ENCODE results near the gene ZNF385C.

Gene ZNF385C

DNA sequence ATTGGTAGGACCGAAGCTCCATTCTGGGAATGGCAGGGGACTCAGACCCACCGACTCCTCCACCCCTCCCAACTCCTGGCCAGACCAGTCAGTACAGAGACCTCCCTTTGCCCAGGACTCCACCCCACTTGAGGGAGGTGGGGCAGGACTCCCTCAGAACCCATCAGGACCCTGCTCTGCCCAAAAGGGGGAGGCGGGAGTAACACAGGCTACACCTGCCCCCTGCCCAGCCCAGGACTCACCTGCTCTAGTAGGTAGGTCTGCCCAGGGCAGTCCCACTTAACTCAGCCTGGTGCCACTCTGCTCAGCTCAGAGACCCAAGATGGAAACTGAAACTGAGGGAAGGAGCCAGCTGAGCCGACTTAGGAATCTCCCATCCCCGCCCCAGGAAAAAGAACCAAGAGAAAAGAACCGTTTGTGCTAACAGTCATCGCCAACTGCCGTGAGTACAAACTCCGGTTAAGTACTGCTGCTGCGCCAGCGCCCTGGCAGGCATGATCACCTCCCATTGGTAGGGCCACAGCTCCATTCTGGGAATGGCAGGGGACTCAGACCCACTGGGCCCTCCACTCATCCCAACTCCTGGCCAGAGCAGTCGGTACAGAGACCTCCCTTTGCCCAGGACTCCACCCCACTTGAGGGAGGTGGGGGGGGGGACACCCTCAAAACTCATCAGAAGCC lies 13.7 kb upstream of the ZNF385C start:
- no peak for TF ChIP-seq CTCF (IDR thresholded peaks at IDR 0.05; ENCODE audit: low read depth, low read length)
- peak overlapping the region; percentile 51 to 58 for H3K4me3 ChIP-seq (replicated peaks in 1 of 2; ENCODE audit: low read depth in 2 of 2, low read length in 2 of 2)
- peak; percentile 41 to 58 for DNase-seq (ENCODE audit: low read depth in 2 of 2)

DNA sequence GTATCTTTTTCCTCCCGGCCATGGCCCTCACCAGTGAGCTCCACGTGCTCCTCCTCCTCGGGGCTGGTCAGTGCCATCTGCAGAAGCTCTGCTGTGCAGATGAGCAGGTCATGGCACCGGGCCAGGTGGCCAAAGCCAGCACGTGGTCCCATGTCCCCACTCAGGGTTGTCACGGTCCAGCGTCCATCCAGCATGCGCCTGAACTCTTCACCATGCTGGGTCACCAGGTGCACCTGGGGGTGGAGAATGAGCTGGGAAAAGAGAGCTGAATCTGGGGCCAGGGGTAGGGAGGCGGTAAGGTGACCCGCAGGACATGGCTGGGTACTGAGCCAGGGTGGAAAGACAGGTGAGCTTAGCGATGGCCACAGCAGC lies 13.0 kb upstream of the ZNF385C start:
- no peak for TF ChIP-seq CTCF (IDR thresholded peaks at IDR 0.05; ENCODE audit: low read depth, low read length)
- no peak overlapping the region for H3K4me3 ChIP-seq (replicated peaks in 1 of 2; ENCODE audit: low read depth in 2 of 2, low read length in 2 of 2)
- DNase-seq (ENCODE audit: low read depth in 2 of 2) = no peak

DNA sequence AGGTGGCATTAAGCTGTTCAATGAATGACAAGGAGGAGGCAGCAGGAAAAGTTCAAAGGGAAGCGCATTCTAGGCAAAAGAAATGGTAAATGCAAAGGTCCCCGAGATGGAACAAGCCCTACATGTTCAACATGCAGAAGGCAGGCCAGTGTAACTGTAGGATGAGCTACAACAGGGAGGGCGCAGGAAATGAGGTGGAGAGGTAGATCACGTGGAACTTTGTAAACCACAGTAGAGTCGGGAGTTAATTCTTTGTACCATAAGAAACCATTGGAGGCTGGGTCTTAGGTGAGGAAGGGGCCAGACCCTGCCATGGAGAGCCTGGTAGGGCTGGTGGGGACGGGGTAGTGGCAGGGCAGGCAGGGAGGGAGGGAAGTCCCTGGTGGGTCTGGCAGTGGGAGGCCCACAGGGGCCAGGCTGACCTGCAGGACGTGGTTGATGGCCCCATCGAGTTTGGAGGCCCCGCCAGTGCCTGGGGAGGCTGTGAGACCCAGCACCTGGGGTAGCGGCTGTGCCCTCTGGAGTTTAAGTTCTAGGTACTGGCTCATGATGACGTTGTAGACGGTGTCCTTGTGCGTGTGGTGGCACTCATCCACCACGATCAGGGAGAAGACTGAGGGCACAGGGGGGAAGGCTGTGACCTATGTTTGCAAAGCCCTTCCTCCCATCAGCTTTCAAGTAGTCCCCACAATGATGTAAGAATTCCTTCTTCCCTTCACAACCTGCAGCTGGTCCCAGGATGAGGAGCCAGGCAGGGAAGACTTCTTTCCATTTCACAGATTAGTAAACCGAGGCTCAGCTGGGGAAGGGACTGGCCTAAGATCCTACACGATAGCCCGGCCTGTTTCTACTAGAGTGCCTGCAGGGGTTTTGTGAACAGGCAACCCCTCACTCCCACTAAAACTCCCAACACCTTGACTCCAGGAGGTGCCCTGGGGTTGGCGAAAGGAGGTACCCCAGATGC lies 12.3 kb upstream of the ZNF385C start:
- no peak for DNase-seq (ENCODE audit: low read depth in 2 of 2)
- no peak overlapping the region for H3K4me3 ChIP-seq (replicated peaks in 1 of 2; ENCODE audit: low read depth in 2 of 2, low read length in 2 of 2)
- no peak for TF ChIP-seq CTCF (IDR thresholded peaks at IDR 0.05; ENCODE audit: low read depth, low read length)

- TF ChIP-seq CTCF (IDR thresholded peaks at IDR 0.05; ENCODE audit: low read depth, low read length) = no peak
- DNase-seq (ENCODE audit: low read depth in 2 of 2) = no peak
- no peak overlapping the region for H3K4me3 ChIP-seq (replicated peaks in 1 of 2; ENCODE audit: low read depth in 2 of 2, low read length in 2 of 2)
Measured at GRCh38 chr17:42109086-42109485, 10.8 kb upstream of the ZNF385C start.

GRCh38 chr17:42107597-42108576 lies 9.6 kb upstream of the ZNF385C start:
- H3K4me3 ChIP-seq (replicated peaks in 1 of 2; ENCODE audit: low read depth in 2 of 2, low read length in 2 of 2) = peak overlapping the region in 1 of 2 donors; percentile 31
- TF ChIP-seq CTCF (IDR thresholded peaks at IDR 0.05; ENCODE audit: low read depth, low read length) = no peak
- DNase-seq (ENCODE audit: low read depth in 2 of 2) = peak in 1 of 2 donors; percentile 66

DNA sequence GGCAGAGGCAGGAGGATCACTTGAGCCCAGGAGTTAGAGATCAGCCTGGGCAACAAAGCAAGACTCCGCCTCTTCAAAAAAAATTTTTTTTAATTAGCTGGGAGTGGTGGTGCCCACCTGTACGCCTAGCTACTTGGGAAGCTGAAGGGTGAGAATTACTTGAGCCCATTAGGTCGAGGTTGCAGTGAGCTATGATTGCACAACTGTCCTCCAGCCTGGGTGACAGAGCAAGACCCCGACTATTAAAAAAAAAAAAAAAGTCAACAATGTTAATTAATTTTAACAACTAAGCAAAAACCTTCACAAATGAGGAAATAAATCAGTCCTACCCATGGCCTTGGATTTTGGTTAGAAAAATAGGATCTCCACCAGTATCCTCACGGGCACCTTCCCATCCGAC lies 8.9 kb upstream of the ZNF385C start:
- no peak overlapping the region for H3K4me3 ChIP-seq (replicated peaks in 1 of 2; ENCODE audit: low read depth in 2 of 2, low read length in 2 of 2)
- no peak for DNase-seq (ENCODE audit: low read depth in 2 of 2)
- TF ChIP-seq CTCF (IDR thresholded peaks at IDR 0.05; ENCODE audit: low read depth, low read length) = no peak

Measured in cardiac fibroblast (primary cell).